Liver (tissue), 9 donors: ENCODE results near the gene MARCHF3. TPM values are rescaled to one million over a fixed set of nuclear protein-coding genes. Genes with fewer than 3 reads are reported as not detected.

Experiments used
- DNase-seq: peaks from one replicate; pipeline ENCODE4 v3.0.0-alpha.2; 2017; ENCODE audit warnings: low spot score
- H3K27ac ChIP-seq, 2 donors: one replicate each; pipeline ENCODE4 v1.7.0; 2013; ENCODE audit warnings: inconsistent platforms in 2 of 2, low read length in 2 of 2, control low read depth in 1 of 2, low read depth in 1 of 2, mild to moderate bottlenecking in 1 of 2
- H3K27me3 ChIP-seq, 4 donors: one replicate each; pipeline versions ENCODE4 v1.6.1 to v1.7.0; 2013; ENCODE audit warnings: low read length in 3 of 4, inconsistent platforms in 1 of 4, mild to moderate bottlenecking in 1 of 4, moderate library complexity in 1 of 4; ENCODE audit not compliant: control insufficient read depth in 4 of 4, insufficient read depth in 4 of 4
- H3K36me3 ChIP-seq, 4 donors: one replicate each; pipeline versions ENCODE4 v1.6.1 to v1.7.0; 2013; ENCODE audit warnings: low read length in 3 of 4, mild to moderate bottlenecking in 3 of 4, low read depth in 1 of 4, moderate library complexity in 1 of 4; ENCODE audit not compliant: control insufficient read depth in 4 of 4, insufficient read depth in 3 of 4
- H3K4me1 ChIP-seq, 4 donors: one replicate each; pipeline versions ENCODE4 v1.6.1 to v1.7.0; 2013; ENCODE audit warnings: low read length in 3 of 4, mild to moderate bottlenecking in 3 of 4, moderate library complexity in 1 of 4; ENCODE audit not compliant: control insufficient read depth in 4 of 4, insufficient read depth in 4 of 4
- H3K4me3 ChIP-seq, 3 donors: one replicate each; pipeline versions ENCODE4 v1.6.1 to v1.7.0; 2013; ENCODE audit warnings: low read length in 3 of 3, control low read depth in 1 of 3, low read depth in 1 of 3, mild to moderate bottlenecking in 1 of 3
- H3K9ac ChIP-seq, 2 donors: one replicate each; pipeline ENCODE4 v1.7.0; 2013; ENCODE audit warnings: low read length in 2 of 2, mild to moderate bottlenecking in 2 of 2, moderate library complexity in 2 of 2, control low read depth in 1 of 2, low read depth in 1 of 2
- H3K9me3 ChIP-seq, 4 donors: one replicate each; pipeline versions ENCODE4 v1.6.1 to v1.7.0; 2013; ENCODE audit warnings: low read length in 3 of 4; ENCODE audit not compliant: control insufficient read depth in 4 of 4
- EGR1 ChIP-seq, 2 donors: IDR thresholded peaks; 2 replicates each; pipeline ENCODE4 v1.6.1; 2016 to 2018; ENCODE audit warnings: antibody characterized with exemption in 2 of 2, low read depth in 2 of 2
- FOXA2 ChIP-seq: IDR thresholded peaks from 2 replicates; pipeline ENCODE4 v1.6.1; 2016; ENCODE audit warnings: antibody characterized with exemption
- HNF4G ChIP-seq: IDR thresholded peaks from 2 replicates; pipeline ENCODE4 v1.6.1; 2016; ENCODE audit warnings: antibody characterized with exemption
- JUND ChIP-seq, 2 donors: IDR thresholded peaks; 2 replicates each; pipeline ENCODE4 v1.6.1; 2016; ENCODE audit warnings: antibody characterized with exemption in 2 of 2
- NR2F2 ChIP-seq: IDR thresholded peaks from 2 replicates; pipeline ENCODE4 v1.6.1; 2016; ENCODE audit warnings: antibody characterized with exemption
- RAD21 ChIP-seq, 2 donors: IDR thresholded peaks; 2 replicates each; pipeline ENCODE4 v1.6.1; 2016; ENCODE audit warnings: antibody characterized with exemption in 2 of 2, mild to moderate bottlenecking in 2 of 2
- SP1 ChIP-seq: IDR thresholded peaks from 2 replicates; pipeline ENCODE4 v1.6.1; 2018; ENCODE audit warnings: antibody characterized with exemption, mild to moderate bottlenecking
- TAF1 ChIP-seq: conservative IDR thresholded peaks from 2 replicates; pipeline ENCODE4 v1.6.1; 2016; ENCODE audit warnings: antibody characterized with exemption, mild to moderate bottlenecking
- YY1 ChIP-seq: IDR thresholded peaks from 2 replicates; pipeline ENCODE4 v1.6.1; 2016; ENCODE audit warnings: antibody characterized with exemption, mild to moderate bottlenecking
- WGBS: extraction: QIAGEN DNeasy Blood & Tissue Kit; methylation state at CpG from one replicate; pipeline ENCODE4 v1.1.7; 2013; 5-methylcytosine and 5-hydroxymethylcytosine counted together
- polyA plus RNA-seq, 2 donors: library from polyadenylated mRNA; stranded (reverse) in 1 of 2; unstranded in 1 of 2; fragments of 200-250 nt in 1 of 2; fragments of >200 nt in 1 of 2; fragmentation: Nextera tagmentation in 1 of 2; extraction: Ambion mirVana in 1 of 2; gene quantifications; one replicate each; pipeline versions ENCODE4 v1.2.1 to v1.2.3, GENCODE V29; 2013 to 2015
- total RNA-seq, 2 donors: library from RNA; depleted of rRNA; stranded (reverse); fragments of >200 nt; gene quantifications; one replicate each; pipeline ENCODE4 v1.2.3, GENCODE V29; 2014
- TF ChIP-seq, protein P1 (sequence below): IDR thresholded peaks from 2 replicates; pipeline ENCODE4 v1.6.1; 2016; ENCODE audit warnings: antibody characterized with exemption
- TF ChIP-seq, protein P2 (sequence below): IDR thresholded peaks from 2 replicates; pipeline ENCODE4 v1.6.1; 2016; ENCODE audit warnings: antibody characterized with exemption
- TF ChIP-seq, protein P3 (sequence below): fragments of 150-350 bp; IDR thresholded peaks from 2 replicates; pipeline ENCODE4 v1.5.1; 2017; ENCODE audit warnings: improper control_type of control experiment, low read depth, low read length; ENCODE audit not compliant: missing input control
- donor health status: healthy.
- donor health status: healthy.
- donor health status: healthy.
- donor health status: healthy.
- donor health status: healthy.

MARCHF3 gene
- total and polyA plus RNA-seq, 4 donors: 0.93 to 51.0 (median 1.4) TPM

DNA sequence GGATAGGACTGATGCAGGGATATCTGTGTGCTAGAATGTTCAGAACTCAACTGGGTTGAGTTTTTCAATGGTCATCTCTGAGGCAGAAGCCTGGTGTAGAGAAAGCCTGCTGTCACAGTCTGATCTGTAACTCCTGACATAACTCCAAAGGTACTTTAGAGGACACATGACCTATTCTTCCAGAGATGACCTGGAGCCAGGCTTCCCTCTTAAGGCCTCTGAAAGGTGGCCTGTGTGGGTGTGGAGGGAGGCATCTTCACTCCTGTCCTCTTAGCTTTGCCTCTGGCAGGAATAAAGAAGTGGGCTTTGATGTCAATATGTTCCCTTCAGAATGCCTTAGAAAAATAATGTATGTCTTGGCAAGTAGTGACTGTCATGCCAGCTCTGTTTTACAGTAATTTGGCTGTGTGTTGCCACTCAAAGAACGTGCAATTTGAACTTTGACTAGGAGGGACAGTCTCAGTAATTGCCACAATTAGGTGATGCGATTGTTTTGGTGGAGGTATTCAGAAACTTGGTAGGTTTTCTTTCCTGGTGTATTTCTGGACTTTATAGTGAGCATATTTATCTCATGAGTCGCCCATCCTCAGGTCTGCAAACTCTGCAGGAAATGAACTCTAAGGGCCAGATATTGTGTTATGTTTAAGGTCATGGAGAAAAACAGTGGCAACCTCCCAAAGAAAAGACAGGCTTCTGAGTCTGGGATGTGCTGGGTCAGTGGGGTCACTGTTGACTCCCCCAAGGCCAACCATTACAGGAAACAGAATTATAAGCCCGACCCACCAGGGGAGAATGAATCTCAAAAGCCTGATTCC lies 46.2 kb upstream of the MARCHF3 start:
- H3K9me3 ChIP-seq: no peaks in the 10 kb centered on the region
- WGBS: 58% methylated on average over 4 of the region's 4 CpGs
- DNase-seq: no peak
- H3K4me1 ChIP-seq: peaks cover 0 to 8% (median 0%) of the 10 kb centered on the region in 4 donors
- no peak overlapping the region for H3K4me3 ChIP-seq
- TF ChIP-seq NR2F2 (peak; percentile 91), RAD21 (IDR thresholded peaks at IDR 0.05) (peak in 1 of 2 donors; percentile 5), HNF4G (no peak), YY1 (no peak)
- no peak overlapping the region for H3K27ac ChIP-seq
- H3K27me3 ChIP-seq: no peaks in the 10 kb centered on the region
- H3K9ac ChIP-seq: no peak overlapping the region
- H3K36me3 ChIP-seq: no peaks in the 10 kb centered on the region

DNA sequence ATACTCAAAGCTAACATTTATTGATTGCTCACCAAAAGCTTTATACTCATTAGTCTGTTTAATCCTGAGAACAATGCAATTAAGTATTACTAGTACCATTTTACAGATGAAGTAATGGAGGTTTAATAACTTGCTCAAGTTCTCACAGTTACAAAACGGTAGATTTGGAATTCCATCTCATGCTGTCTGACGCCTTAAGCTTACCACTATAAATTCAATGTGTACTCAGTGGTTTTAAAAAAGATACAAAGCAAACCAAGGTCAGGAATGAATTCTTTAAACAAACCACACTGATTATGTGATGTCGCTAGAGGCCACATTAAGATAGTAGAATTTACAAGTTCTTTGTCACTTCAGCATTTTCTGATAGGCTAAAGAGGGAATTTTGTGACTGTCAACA lies 44.1 kb upstream of the MARCHF3 start:
- Histone ChIP-seq H3K4me1 (peaks cover 0 to 8% (median 0%) of the 10 kb centered on the region in 4 donors), H3K9ac (no peak overlapping the region), H3K4me3 (no peak overlapping the region), H3K27ac (no peak overlapping the region), H3K9me3 (no peaks in the 10 kb centered on the region), H3K27me3 (no peaks in the 10 kb centered on the region), H3K36me3 (peaks cover 0 to 4% (median under 1%) of the 10 kb centered on the region in 4 donors)
- no peak for DNase-seq
- no peak for TF ChIP-seq NR2F2
- TF ChIP-seq, protein P1, sequence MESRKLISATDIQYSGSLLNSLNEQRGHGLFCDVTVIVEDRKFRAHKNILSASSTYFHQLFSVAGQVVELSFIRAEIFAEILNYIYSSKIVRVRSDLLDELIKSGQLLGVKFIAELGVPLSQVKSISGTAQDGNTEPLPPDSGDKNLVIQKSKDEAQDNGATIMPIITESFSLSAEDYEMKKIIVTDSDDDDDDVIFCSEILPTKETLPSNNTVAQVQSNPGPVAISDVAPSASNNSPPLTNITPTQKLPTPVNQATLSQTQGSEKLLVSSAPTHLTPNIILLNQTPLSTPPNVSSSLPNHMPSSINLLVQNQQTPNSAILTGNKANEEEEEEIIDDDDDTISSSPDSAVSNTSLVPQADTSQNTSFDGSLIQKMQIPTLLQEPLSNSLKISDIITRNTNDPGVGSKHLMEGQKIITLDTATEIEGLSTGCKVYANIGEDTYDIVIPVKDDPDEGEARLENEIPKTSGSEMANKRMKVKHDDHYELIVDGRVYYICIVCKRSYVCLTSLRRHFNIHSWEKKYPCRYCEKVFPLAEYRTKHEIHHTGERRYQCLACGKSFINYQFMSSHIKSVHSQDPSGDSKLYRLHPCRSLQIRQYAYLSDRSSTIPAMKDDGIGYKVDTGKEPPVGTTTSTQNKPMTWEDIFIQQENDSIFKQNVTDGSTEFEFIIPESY: no peak
- no peak for TF ChIP-seq SP1
- TF ChIP-seq JUND (IDR thresholded peaks at IDR 0.05): no peak
- TF ChIP-seq, protein P2, sequence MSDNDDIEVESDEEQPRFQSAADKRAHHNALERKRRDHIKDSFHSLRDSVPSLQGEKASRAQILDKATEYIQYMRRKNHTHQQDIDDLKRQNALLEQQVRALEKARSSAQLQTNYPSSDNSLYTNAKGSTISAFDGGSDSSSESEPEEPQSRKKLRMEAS: no peak
- no peak for TF ChIP-seq EGR1 (IDR thresholded peaks at IDR 0.05; ENCODE audit: low read depth in 2 of 2)
- no peak for TF ChIP-seq HNF4G
- TF ChIP-seq TAF1: no peak
- TF ChIP-seq FOXA2: no peak
- TF ChIP-seq, protein P3, sequence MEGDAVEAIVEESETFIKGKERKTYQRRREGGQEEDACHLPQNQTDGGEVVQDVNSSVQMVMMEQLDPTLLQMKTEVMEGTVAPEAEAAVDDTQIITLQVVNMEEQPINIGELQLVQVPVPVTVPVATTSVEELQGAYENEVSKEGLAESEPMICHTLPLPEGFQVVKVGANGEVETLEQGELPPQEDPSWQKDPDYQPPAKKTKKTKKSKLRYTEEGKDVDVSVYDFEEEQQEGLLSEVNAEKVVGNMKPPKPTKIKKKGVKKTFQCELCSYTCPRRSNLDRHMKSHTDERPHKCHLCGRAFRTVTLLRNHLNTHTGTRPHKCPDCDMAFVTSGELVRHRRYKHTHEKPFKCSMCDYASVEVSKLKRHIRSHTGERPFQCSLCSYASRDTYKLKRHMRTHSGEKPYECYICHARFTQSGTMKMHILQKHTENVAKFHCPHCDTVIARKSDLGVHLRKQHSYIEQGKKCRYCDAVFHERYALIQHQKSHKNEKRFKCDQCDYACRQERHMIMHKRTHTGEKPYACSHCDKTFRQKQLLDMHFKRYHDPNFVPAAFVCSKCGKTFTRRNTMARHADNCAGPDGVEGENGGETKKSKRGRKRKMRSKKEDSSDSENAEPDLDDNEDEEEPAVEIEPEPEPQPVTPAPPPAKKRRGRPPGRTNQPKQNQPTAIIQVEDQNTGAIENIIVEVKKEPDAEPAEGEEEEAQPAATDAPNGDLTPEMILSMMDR: no peak
- WGBS: 87% methylated on average over 3 of the region's 3 CpGs
